Bronchial epithelial cell (primary cell): Measurements from ENCODE around the gene RAP1GAP2. TPM values are rescaled to one million over a fixed set of nuclear protein-coding genes. Genes with fewer than 3 reads are reported as not detected.
A peak's percentile ranks its signal among the peaks of the same experiment; 100 is the strongest.

ENCODE experiments used
- DNase-seq: peaks from one replicate; pipeline ENCODE4 v3.0.0-alpha.2; 2010; ENCODE audit warnings: low read depth
- FAIRE-seq: peaks from 2 replicates; lab custom pipeline; 2011; peaks lifted over from hg19 to GRCh38; lab: Jason Lieb, UNC
- H3K27me3 ChIP-seq: 2 replicates; pipeline ENCODE4 v1.5.1; 2011; ENCODE audit warnings: low read length; ENCODE audit not compliant: control insufficient read depth, insufficient read depth
- H3K36me3 ChIP-seq: 2 replicates; pipeline ENCODE4 v1.5.1; 2011; ENCODE audit warnings: low read length; ENCODE audit not compliant: control insufficient read depth, insufficient read depth
- H3K4me3 ChIP-seq: 2 replicates; pipeline ENCODE4 v1.5.1; 2011; ENCODE audit warnings: mild to moderate bottlenecking, low read depth, low read length, control low read depth
- total RNA-seq: library from RNA; depleted of rRNA; stranded (reverse); fragments of >200 nt; gene quantifications from 2 replicates; pipeline ENCODE4 v1.2.1, GENCODE V29; 2014
- TF ChIP-seq, protein P1 (sequence below): IDR thresholded peaks from 2 replicates; pipeline ENCODE4 v1.5.1; 2011; ENCODE audit warnings: mild to moderate bottlenecking, moderate library complexity, low read length, control low read depth, inconsistent platforms; ENCODE audit not compliant: insufficient read depth, severe bottlenecking

RAP1GAP2 gene
- total RNA-seq, 1 donor from 2014 or later, result 15.0 TPM

DNA sequence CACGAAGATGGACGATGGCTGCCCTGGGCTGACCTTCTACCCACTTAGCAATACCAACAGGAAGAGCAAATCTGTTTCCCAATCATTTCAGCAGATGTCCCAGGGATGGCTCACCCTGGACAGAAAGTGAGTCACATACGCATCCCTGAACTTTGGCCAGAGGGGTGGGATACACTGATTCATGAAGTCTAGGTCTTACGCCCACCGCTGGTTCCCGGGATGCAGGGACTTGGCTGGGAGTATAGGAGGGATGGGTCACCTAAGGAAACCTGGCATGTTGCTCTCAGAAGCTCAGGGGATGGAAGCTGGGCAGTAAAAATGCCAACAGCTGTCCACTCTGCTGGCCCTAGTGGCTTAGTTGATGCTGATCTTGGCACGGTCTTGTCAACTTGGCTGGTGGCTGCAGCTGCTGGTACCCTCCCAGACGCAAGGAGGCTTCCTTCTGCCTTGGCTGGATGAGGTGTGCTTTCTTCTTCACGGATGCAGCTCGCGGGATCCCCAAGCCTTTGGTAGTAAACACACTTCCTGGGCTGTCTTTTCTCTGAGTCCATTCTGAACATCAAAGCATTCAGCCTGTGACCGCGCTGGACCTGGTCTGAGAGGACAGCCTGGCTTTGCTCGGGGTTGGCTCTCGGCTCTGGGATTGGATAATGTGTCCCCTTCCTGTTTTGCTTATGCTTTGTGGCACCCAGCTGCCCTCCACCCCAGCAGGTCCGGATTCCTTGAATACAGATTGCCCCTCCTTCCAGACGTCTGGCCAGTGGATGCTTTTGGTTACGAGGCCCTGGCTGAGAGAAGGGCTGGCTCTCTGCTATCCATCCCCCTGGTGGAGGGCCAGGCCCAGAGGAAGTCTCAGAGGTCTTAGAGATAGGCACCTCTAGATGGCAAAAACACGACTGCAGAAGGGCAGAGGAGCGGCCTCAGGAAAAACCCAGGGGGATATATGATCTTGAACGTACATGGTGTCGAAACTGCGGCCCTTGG lies 71.5 kb downstream of the RAP1GAP2 start:
- H3K36me3 ChIP-seq, result no peaks in the 10 kb centered on the region
- no peaks in the 10 kb centered on the region for H3K27me3 ChIP-seq
- no peak overlapping the region for H3K4me3 ChIP-seq
- TF ChIP-seq, protein P1, sequence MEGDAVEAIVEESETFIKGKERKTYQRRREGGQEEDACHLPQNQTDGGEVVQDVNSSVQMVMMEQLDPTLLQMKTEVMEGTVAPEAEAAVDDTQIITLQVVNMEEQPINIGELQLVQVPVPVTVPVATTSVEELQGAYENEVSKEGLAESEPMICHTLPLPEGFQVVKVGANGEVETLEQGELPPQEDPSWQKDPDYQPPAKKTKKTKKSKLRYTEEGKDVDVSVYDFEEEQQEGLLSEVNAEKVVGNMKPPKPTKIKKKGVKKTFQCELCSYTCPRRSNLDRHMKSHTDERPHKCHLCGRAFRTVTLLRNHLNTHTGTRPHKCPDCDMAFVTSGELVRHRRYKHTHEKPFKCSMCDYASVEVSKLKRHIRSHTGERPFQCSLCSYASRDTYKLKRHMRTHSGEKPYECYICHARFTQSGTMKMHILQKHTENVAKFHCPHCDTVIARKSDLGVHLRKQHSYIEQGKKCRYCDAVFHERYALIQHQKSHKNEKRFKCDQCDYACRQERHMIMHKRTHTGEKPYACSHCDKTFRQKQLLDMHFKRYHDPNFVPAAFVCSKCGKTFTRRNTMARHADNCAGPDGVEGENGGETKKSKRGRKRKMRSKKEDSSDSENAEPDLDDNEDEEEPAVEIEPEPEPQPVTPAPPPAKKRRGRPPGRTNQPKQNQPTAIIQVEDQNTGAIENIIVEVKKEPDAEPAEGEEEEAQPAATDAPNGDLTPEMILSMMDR, result no peak
- peak; percentile 96 for FAIRE-seq
- peak; percentile 49 for DNase-seq

DNA sequence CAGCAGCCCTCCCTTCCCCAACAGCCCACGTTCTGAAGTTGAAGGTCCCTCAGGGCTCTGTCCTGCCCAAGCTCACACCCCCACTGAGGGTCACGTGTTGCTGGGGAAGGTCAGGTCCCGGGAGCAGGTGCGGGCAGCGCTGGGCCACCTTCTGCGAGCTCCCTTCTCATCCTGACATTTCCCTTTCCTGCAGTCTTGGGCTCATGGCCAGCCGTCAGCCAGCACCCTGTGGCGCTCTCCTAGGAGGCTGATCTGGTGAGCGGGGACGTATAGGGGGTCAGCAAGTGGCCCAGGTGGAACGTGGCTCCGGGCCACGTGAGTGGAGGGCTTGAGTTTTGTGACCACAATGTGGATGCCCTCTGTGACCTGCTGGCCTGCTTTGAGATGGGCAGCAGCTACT lies 73.4 kb downstream of the RAP1GAP2 start:
- FAIRE-seq (no peak), DNase-seq (no peak)
- Histone ChIP-seq H3K36me3 (no peaks in the 10 kb centered on the region), H3K27me3 (no peaks in the 10 kb centered on the region), H3K4me3 (no peak overlapping the region)
- TF ChIP-seq, protein P1, result no peak

DNA sequence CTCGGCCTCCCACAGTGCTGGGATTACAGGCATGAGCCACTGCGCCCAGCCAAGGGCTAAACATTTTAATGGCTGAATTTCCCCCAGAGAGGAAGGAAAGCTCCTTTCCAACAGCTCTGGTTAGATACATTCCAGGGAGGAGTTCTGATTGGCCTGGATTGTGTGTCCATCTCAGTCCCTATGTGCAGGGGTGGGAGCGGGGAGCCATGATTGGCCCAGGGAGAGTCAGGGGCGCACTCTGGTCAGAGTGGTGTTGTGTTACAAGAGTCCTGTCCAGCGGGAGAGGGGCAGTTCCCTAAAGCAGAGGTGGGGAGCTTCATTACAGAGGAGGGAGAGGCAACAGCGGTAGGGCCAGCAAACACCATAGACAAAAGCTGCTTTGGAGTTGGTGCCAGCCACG lies 75.0 kb downstream of the RAP1GAP2 start:
- no peak for FAIRE-seq
- Histone ChIP-seq H3K36me3 (no peaks in the 10 kb centered on the region), H3K4me3 (no peak overlapping the region), H3K27me3 (no peaks in the 10 kb centered on the region)
- no peak for DNase-seq
- TF ChIP-seq, protein P1, result no peak

DNA sequence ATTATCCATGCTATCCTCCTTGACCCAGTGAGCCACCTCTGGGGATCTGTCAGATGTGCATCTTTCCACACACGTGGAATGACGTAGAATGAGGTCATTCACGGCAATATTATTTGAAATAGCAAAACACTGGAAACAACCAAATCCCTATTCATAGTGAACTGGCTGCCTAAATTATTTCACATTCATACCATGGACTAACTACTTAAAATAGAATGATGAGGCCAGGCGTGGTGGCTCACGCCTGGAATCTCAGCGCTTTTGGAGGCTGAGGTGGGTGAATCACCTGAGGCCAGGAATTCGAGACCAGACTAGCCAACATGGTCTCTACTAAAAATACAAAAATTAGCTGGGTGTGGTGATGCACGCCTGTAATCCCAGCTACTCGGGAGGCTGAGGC lies 75.5 kb downstream of the RAP1GAP2 start:
- TF ChIP-seq, protein P1, result no peak
- FAIRE-seq (peak; percentile 18), DNase-seq (no peak)
- Histone ChIP-seq H3K4me3 (no peak overlapping the region), H3K36me3 (no peaks in the 10 kb centered on the region), H3K27me3 (no peaks in the 10 kb centered on the region)

DNA sequence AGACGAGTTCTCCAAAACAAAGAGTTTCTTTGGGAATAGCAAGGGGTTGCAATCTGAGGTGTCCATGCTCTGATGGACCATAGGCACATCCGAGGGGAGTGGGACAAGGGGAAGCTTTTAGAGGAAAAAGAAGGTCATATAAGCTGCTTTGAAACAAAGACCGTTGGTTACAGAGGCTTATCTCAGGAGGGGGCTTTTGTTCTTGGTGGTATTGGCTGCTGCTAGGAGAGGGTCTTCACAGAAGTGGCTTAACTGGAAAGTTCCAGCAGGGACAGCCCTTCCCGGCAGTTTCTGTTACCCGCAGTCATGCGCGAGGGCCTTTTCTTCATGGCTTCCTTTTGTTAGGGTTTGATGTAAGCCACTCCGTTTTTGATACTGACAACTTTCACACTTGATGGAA lies 76.0 kb downstream of the RAP1GAP2 start:
- no peak for FAIRE-seq
- Histone ChIP-seq H3K36me3 (no peaks in the 10 kb centered on the region), H3K27me3 (no peaks in the 10 kb centered on the region), H3K4me3 (no peak overlapping the region)
- DNase-seq, result no peak
- TF ChIP-seq, protein P1, result no peak
